Stimulated activated CD4-positive, alpha-beta T cell treated with anti-CD3 and anti-CD28 coated beads, Interleukin-4, amount 100 ng/mL, for 48 hours (primary cell): Measurements from ENCODE around the gene AKAP8L.

ENCODE experiments used
- DNase-seq, 2 donors: peaks; one replicate each; pipeline ENCODE4 v3.0.0-alpha.2; 2020; ENCODE audit warnings: low read depth in 2 of 2

The AKAP8L gene

DNA sequence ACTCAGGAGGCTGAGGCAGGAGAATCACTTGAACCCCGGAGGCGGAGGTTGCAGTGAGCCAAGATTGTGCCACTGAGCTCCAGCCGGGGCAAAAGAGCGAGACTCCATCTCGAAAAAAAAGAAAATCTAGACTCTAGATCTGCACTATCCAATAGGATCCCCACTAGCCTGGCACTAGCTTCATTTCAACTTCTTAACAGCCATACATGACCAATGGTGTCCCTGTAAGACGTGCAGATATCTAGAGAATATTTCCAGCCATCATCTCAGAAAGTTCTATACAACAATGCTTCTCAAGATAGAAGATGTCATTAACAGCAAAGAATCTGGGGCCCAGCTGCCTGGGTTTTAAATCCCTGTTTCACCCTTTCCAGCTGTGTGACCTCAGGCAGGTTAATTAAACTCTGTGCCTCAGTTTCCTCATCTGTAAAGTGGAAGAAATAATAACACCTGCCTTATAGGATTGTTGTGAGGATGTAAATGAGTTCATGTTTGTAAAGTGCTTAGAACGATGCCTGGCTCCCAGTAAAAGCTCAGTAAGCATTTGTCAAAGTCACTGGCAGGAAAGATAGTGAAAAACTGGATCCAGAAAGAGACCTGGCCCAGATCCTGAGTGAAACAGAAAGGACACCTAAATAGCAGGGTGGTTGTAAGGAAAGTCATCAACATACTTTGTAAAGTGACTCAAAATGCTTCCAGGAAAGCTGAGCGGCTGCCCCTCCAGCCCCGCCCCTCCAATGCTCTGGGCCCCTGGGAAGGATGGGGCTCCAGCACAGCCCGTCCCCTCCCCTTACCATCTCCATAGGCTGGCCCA is 17.4 kb upstream of the AKAP8L start:
- DNase-seq: no peak

DNA sequence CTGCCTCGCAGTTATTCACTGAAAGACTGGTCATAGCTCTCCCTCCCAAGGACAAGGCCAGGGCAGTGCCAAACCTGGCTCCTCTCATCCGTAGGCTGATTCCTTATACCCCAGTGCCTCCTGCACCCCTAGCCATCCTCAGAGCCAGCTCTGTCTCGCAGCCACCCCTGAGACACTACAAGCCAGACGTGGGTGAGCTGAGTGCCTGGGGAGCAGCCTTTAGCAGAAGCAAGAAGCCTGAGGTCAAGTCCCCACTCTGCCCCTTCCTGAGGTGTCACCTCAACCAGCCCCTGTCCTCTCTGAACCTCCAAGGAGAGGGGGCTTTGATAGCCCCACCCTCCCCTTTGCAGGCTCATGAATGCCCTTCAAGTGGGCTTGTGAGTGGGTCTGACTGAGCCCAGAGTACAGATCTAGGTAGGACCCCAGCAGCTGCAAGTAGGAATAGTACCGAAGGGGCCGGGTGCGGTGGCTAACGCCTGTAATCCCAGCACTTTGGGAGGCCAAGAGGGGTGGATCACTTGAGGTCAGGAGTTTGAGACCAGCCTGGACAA is 14.8 kb upstream of the AKAP8L start:
- no peak for DNase-seq

GRCh38 chr19:15432629-15433518 is 14.1 kb upstream of the AKAP8L start:
- peak; percentile 88 to 90 for DNase-seq

GRCh38 chr19:15432018-15432494 is 13.3 kb upstream of the AKAP8L start:
- DNase-seq: no peak

GRCh38 chr19:15431396-15432017 is 12.7 kb upstream of the AKAP8L start:
- no peak for DNase-seq

DNA sequence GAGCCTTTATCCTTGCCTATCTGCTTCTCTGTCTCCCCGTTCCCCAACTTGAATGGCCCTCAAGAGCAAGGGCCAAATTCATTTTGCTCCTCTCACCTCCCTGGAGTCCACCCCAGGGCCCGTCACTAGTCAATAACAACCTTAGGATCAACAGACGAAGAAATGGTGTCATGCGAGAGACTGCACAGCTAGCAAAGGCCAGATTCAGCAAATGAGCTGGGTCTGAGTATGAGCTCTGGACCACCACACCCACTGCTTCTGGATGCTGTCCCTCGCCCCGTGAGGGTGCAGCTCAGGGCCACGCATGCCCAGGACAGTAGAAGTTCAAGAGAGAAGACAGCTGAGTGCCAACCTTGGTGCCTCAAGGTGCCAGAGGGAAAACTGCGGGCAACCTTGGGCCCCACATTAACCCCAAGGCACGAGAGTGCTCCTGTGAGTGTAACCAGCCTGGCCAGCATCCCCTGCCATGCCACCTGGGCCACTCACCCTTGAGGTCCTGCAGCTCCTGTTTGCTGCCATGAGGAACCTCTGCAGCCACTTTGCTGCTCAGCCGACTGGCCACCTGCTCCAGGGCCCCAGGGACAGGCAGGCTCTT is 11.8 kb upstream of the AKAP8L start:
- DNase-seq: no peak

GRCh38 chr19:15429825-15430467 is 11.2 kb upstream of the AKAP8L start:
- DNase-seq: no peak

- DNase-seq: no peak
Measured at GRCh38 chr19:15428956-15429824, 10.4 kb upstream of the AKAP8L start.

GRCh38 chr19:15427991-15428471 is 9.2 kb upstream of the AKAP8L start:
- no peak for DNase-seq

GRCh38 chr19:15427350-15427700 is 8.5 kb upstream of the AKAP8L start:
- DNase-seq: no peak

DNA sequence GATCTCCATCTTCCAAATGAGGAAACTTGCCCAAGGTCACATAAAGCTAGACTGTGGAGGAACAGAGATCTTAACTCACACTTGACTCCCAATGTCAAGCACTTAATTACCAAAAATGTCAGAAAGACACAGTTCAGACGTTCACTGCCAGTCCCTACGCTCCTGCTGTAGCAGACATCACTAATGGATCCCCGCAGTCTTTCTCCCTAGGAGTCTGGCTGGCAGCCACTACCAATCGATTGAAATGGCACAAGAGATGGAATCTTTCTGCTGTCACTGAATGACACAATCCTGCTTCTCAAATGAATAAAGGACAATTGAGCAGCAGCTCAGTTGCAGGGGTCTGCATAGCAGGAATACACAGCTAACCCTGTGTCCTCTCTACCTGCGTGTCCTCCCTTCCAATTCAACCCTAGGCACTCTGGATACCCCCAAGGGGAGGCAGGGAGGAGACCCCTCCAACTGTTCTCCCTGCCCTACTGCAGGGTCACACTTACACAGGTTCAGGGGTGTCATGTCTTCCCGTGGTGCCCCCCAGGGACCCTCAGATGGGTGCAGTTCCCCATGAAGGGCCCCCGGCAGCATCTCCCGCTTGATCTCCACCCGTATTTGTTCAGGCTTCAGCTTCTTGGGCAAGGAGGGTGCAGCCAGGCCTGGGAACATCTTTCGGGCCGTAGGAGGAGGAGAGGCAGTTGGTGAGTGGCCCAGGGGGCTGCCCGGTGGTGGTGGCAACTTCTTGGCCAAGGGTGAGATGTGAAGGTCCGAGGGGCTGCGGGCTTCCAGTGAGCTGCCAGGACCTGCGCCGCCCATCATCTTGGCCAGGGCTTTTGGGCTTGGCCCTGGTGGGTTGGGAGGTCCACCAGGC is 7.9 kb upstream of the AKAP8L start:
- no peak for DNase-seq

DNA sequence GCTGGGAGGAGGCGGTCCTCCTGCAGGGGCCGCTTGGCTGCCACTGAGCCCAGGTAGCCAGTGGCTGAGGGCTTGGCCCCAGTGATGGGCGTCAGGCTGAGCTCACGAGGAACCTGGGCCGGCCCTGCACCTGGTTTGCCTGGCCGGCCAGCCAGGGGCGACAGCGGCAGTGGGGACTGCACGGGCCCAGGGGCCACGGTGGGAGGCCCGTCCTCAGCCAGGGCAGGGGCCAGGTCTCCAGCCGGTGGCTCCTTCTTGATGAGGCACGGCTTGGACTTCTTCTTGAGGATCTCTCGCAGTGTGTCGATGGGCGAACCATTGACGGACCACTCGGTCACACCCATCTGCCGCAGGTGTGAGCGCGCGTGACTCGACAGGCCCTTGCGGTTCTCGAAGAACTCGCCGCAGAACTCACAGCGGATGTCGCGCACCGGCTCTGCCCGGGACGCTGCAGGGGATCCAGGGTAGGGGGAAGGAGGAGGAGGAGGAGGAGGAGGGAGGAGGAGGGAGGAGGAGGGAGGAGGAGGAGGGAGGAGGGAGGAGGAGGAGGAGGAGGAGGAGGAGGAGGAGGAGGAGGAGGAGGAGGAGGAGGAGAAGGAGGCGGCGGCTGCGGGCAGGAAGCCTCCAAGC is 6.6 kb upstream of the AKAP8L start:
- no peak for DNase-seq

DNA sequence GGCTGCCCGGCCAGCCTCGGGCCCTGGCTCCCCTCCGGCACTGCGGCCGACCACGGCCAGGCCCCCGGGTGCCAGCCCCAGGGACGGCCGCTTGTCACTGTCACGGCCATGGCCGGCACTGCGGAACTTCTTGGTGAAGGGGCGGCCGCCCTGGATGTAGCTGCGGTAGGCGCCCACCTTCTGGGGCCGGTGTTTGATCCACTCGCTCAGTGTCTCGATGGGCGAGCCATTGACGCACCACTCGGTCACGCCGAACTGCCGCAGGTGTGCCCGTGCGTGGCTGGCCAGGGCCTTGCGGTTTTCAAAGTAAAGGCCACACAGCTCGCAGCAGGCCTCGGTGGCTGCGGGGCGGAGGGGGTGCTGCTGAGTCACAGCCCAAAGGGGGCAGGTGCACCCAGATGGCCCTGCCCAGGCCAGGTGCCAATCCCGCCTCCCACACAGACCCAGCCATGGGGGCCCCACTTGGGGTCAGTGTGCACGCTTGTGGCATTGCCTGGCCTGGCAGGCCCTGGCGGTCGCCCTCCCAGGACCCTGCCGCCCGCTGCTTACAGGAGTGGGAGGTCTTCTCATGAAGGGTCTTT is 6.0 kb upstream of the AKAP8L start:
- no peak for DNase-seq

DNA sequence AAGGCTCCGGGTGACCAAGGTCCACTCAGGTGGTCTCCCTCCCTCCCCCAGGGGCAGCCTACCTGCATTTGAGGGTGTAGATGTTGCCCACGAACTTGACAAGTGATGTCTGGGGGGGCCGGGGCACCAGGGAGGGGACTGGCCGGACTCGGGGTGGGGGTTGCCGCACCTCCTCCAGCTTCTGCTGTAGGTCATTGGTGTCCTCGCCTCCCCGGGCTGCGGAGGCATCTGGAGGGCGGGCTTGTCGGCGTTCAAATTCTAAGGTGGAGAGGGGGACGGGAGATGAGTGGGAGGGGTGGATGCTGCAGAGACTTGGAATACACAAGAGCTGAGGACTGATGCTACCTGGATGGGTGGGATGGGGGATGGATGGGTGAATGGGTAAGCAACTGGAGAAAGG is 5.3 kb upstream of the AKAP8L start:
- no peak for DNase-seq

GRCh38 chr19:15423130-15423529 is 4.3 kb upstream of the AKAP8L start:
- no peak for DNase-seq

DNA sequence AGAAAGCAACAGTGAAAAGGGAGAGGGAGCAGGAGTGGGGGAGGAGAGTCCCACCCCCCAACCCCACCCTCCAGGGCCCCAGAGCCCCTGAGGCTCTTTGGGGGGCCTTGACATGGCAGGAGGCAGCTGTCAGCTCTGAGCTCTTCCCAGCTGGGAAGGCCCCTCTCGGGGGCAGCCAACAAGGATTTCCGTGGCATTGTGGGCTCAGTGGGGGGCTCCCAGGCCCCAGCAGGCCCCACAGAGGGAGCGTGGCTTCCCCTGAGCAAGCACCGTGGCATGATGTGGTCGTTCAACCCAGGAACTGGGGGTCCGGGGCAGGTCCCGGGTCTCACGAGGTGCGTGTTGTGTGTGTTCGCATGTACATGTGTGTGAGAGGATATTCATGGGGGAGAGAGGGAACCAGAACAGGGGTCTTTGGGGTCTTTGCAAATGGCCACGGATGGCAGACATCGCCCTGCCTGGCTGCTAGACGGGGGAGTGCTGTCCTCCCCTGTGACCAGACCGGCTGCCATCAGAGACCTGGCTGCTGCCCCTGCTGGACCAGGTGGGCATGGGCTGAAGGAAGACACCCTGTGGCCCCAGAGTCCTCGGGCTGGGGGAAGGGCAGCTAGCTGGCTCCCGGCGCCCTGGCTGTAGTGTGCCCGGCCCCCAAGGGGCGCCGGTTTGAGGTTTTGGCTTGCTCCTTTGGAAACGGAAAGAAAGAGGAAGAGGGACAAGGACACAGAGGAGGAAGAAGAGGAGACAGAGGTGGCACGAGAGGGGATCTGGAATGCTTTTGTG is 3.7 kb upstream of the AKAP8L start:
- no peak for DNase-seq

- DNase-seq: no peak
Measured at GRCh38 chr19:15421721-15422260, 3.0 kb upstream of the AKAP8L start.
